SK-N-SH (cell line): ENCODE data around the gene NDUFB4. TPM values are rescaled to one million over a fixed set of nuclear protein-coding genes. Genes with fewer than 3 reads are reported as not detected.
A peak's percentile ranks its signal among the peaks of the same experiment; 100 is the strongest.

Experiments
- CTCF ChIA-PET: fragments of 300-600, 350-600 bp; formaldehyde crosslinking; extraction: SDS; loops from one replicate; lab custom pipeline; 2021; lab: Yijun Ruan, JAX
- POLR2A ChIA-PET: fragments of 350-600 bp; sonication (Branson Sonifier 250); formaldehyde crosslinking; extraction: SDS; loops from one replicate; lab custom pipeline; 2020; ENCODE audit warnings: antibody characterized with exemption, inconsistent platforms; lab: Yijun Ruan, JAX
- DNase-seq: peaks from one replicate; pipeline ENCODE4 v3.0.0; 2012
- H2AFZ ChIP-seq: fragments of 200-600 bp; sonication (generic); 2 replicates; pipeline ENCODE4 v1.8.1; 2016; ENCODE audit warnings: antibody characterized with exemption, mild to moderate bottlenecking, low read depth
- H3F3A ChIP-seq: fragments of 200-600 bp; sonication (generic); replicated peaks from 2 replicates; pipeline ENCODE3; 2016; ENCODE audit warnings: antibody characterized with exemption, mild to moderate bottlenecking; ENCODE audit not compliant: insufficient read depth
- H3K27ac ChIP-seq, 2 experiments: fragments of 200-500 bp in 1 of 2; fragments of 200-600 bp in 1 of 2; sonication (Bioruptor generic) in 1 of 2; sonication (generic), shearing (Covaris generic) in 1 of 2; 2 replicates each; pipeline versions ENCODE4 v1.5.1 to v1.6.1; 2014 to 2016; ENCODE audit warnings: low read depth in 2 of 2, inconsistent platforms in 1 of 2, low read length in 1 of 2, mild to moderate bottlenecking in 1 of 2, mixed read lengths in 1 of 2
- H3K27me3 ChIP-seq: fragments of 200-600 bp; sonication (generic), shearing (Covaris generic); 2 replicates; pipeline ENCODE4 v1.6.1; 2016; ENCODE audit warnings: mixed run types; ENCODE audit not compliant: insufficient read depth
- H3K36me3 ChIP-seq, 2 experiments: fragments of 200-500 bp in 1 of 2; fragments of 200-600 bp in 1 of 2; sonication (Bioruptor generic) in 1 of 2; sonication (generic) in 1 of 2; replicated peaks in 1 of 2; 2 replicates each; pipeline versions ENCODE3 to v1.5.1; 2014 to 2016; ENCODE audit warnings: low read length in 1 of 2, mild to moderate bottlenecking in 1 of 2; ENCODE audit not compliant: insufficient read depth in 2 of 2, control insufficient read depth in 1 of 2
- H3K4me1 ChIP-seq, 2 experiments: fragments of 200-500 bp in 1 of 2; fragments of 200-600 bp in 1 of 2; sonication (Bioruptor generic) in 1 of 2; sonication (generic), shearing (Covaris generic) in 1 of 2; 2 replicates each; pipeline versions ENCODE4 v1.5.1 to v1.6.1; 2014 to 2016; ENCODE audit warnings: low read depth in 1 of 2, low read length in 1 of 2, mixed run types in 1 of 2; ENCODE audit not compliant: insufficient read depth in 2 of 2, control insufficient read depth in 1 of 2
- H3K4me2 ChIP-seq: fragments of 200-600 bp; sonication (generic), shearing (Covaris generic); 2 replicates; pipeline ENCODE4 v1.6.1; 2017; ENCODE audit warnings: mixed run types
- H3K4me3 ChIP-seq, 2 experiments: fragments of 200-500 bp in 1 of 2; fragments of 200-600 bp in 1 of 2; sonication (Bioruptor generic) in 1 of 2; sonication (generic), shearing (Covaris generic) in 1 of 2; 2 replicates each; pipeline versions ENCODE4 v1.5.1 to v1.8.1; 2014 to 2016; ENCODE audit warnings: low read depth in 2 of 2, inconsistent platforms in 1 of 2, low read length in 1 of 2, mild to moderate bottlenecking in 1 of 2, mixed read lengths in 1 of 2, moderate library complexity in 1 of 2
- H3K79me2 ChIP-seq: fragments of 200-600 bp; sonication (generic); 2 replicates; pipeline ENCODE4 v1.8.1; 2017; ENCODE audit warnings: mild to moderate bottlenecking; ENCODE audit not compliant: insufficient read depth
- H3K9ac ChIP-seq: fragments of 200-600 bp; sonication (generic); 2 replicates; pipeline ENCODE4 v1.6.1; 2017; ENCODE audit warnings: mixed run types
- H3K9me2 ChIP-seq: fragments of 200-600 bp; sonication (generic); 2 replicates; pipeline ENCODE4 v1.6.1; 2017; ENCODE audit warnings: mixed run types
- H3K9me3 ChIP-seq: fragments of 200-600 bp; sonication (generic); 2 replicates; pipeline ENCODE4 v1.6.1; 2017; ENCODE audit warnings: mixed run types, mild to moderate bottlenecking, moderate library complexity
- H4K20me1 ChIP-seq: fragments of 200-600 bp; sonication (generic); 2 replicates; pipeline ENCODE4 v1.6.1; 2017; ENCODE audit warnings: mild to moderate bottlenecking, mixed run types; ENCODE audit not compliant: insufficient read depth
- CHD2 ChIP-seq: fragments of 150-350 bp; IDR thresholded peaks from 2 replicates; pipeline ENCODE4 v1.6.1; 2018; ENCODE audit warnings: low read length; ENCODE audit not compliant: partially characterized antibody
- EP300 ChIP-seq, 2 experiments: IDR thresholded peaks; 2 replicates each; pipeline versions ENCODE4 v1.4.0 to v1.6.1; 2012; ENCODE audit warnings: borderline replicate concordance in 1 of 2, low read depth in 1 of 2, low read length in 1 of 2
- EZH2phosphoT487 ChIP-seq: fragments of 200-600 bp; sonication (generic); IDR thresholded peaks from 2 replicates; pipeline ENCODE4 v1.6.1; 2017; ENCODE audit warnings: low read depth, mixed run types, mild to moderate bottlenecking, antibody characterized with exemption, moderate library complexity, borderline replicate concordance
- FOXJ3 ChIP-seq: sonication (generic); formaldehyde crosslinking; IDR thresholded peaks from 2 replicates; pipeline ENCODE4 v1.5.1; 2020; ENCODE audit warnings: mild to moderate bottlenecking, missing genetic modification reagents
- GATA2 ChIP-seq: sonication (generic); formaldehyde crosslinking; IDR thresholded peaks from 2 replicates; pipeline ENCODE4 v1.5.0; 2020; ENCODE audit warnings: mild to moderate bottlenecking, missing genetic modification reagents
- MXI1 ChIP-seq: IDR thresholded peaks from 2 replicates; pipeline ENCODE4 v1.6.1; 2012; ENCODE audit warnings: mild to moderate bottlenecking, low read depth, low read length, improper control_type of control experiment
- POLR2AphosphoS5 ChIP-seq: IDR thresholded peaks from 2 replicates; pipeline ENCODE4 v1.6.1; 2012; ENCODE audit warnings: low read depth, low read length
- RAD21 ChIP-seq: IDR thresholded peaks from 2 replicates; pipeline ENCODE4 v1.6.1; 2012; ENCODE audit warnings: mild to moderate bottlenecking, low read length
- RCOR1 ChIP-seq: fragments of 150-350 bp; IDR thresholded peaks from 2 replicates; pipeline ENCODE4 v1.6.1; 2017; ENCODE audit warnings: antibody characterized with exemption, low read length
- RFX5 ChIP-seq: IDR thresholded peaks from 2 replicates; pipeline ENCODE4 v1.6.1; 2012; ENCODE audit warnings: mild to moderate bottlenecking, improper control_type of control experiment, low read length
- RXRA ChIP-seq: IDR thresholded peaks from 2 replicates; pipeline ENCODE4 v1.4.0; 2012; ENCODE audit warnings: low read depth, mild to moderate bottlenecking, borderline replicate concordance
- SIN3A ChIP-seq: IDR thresholded peaks from 2 replicates; pipeline ENCODE4 v1.6.1; 2012; ENCODE audit warnings: low read depth, mild to moderate bottlenecking, low read length, moderate library complexity, borderline replicate concordance
- SMC3 ChIP-seq: IDR thresholded peaks from 2 replicates; pipeline ENCODE4 v1.6.1; 2012; ENCODE audit warnings: low read depth, low read length, improper control_type of control experiment
- TAF1 ChIP-seq: IDR thresholded peaks from 2 replicates; pipeline ENCODE4 v1.6.1; 2012; ENCODE audit warnings: low read depth, mild to moderate bottlenecking, low read length, moderate library complexity, borderline replicate concordance
- TEAD4 ChIP-seq: IDR thresholded peaks from 2 replicates; pipeline ENCODE4 v1.4.0; 2012; ENCODE audit warnings: mild to moderate bottlenecking, borderline replicate concordance; ENCODE audit not compliant: insufficient read depth
- YY1 ChIP-seq: IDR thresholded peaks from 2 replicates; pipeline ENCODE4 v1.4.0; 2012; ENCODE audit warnings: low read depth, mild to moderate bottlenecking
- WGBS: methylation state at CpG from one replicate; pipeline ENCODE4 v1.1.6; 2017; ENCODE audit warnings: low lambda C conversion rate; 5-methylcytosine and 5-hydroxymethylcytosine counted together
- polyA plus RNA-seq, 3 experiments: library from polyadenylated mRNA; depleted of rRNA; stranded (reverse); fragments of >200 nt; gene quantifications; 2 replicates each; pipeline ENCODE4 v1.2.3, GENCODE V29; 2012
- TF ChIP-seq, protein P1 (sequence below): fragments of 150-350 bp; IDR thresholded peaks from 2 replicates; pipeline ENCODE4 v1.6.1; 2016; ENCODE audit warnings: mild to moderate bottlenecking, low read depth, low read length
- TF ChIP-seq, protein P2 (sequence below): IDR thresholded peaks from 2 replicates; pipeline ENCODE4 v1.4.0; 2012; ENCODE audit warnings: low read depth, borderline replicate concordance
- TF ChIP-seq, protein P3 (sequence below): IDR thresholded peaks from 2 replicates; pipeline ENCODE4 v1.6.1; 2012; ENCODE audit warnings: mild to moderate bottlenecking, low read depth, low read length, moderate library complexity
- TF ChIP-seq, protein P4 (sequence below): fragments of 150-350 bp; IDR thresholded peaks from 2 replicates; pipeline ENCODE4 v1.6.1; 2017; ENCODE audit warnings: antibody characterized with exemption, low read length, low read depth, borderline replicate concordance
- TF ChIP-seq, protein P5 (sequence below): fragments of 200-600 bp; sonication (generic); IDR thresholded peaks from 2 replicates; pipeline ENCODE4 v1.6.1; 2017; ENCODE audit warnings: antibody characterized with exemption, mild to moderate bottlenecking, moderate library complexity
- TF ChIP-seq, protein P6 (sequence below): IDR thresholded peaks from 2 replicates; pipeline ENCODE4; 2012
- TF ChIP-seq, protein P7 (sequence below): IDR thresholded peaks from 2 replicates; pipeline ENCODE4 v1.4.0; 2012; ENCODE audit warnings: low read depth

The NDUFB4 gene
- polyA plus RNA-seq, 1 of the 3 experiments (the other 2 are of a cell fraction), result 332 TPM

DNA sequence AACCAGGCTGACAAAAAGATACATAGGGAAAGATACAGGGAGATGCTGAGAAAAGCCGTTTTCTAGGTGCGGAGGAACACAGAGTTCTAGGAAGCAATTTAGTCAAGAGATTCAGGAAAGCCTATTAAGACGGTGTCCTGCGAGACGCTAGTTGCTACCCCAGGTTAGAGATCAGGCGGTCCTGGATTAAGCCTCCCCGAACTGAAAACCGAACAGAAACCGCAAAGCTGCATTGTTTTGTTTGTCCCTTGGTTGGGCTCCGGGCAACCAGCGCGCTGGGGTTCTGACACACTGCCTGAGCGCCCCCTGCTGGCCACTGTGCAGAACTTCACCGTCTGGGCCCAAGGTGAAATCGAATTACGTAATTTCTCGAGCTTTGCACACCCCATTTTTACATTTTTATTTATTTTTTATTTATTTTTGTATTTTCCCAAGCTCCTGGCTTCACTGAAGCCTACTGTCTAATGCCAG is 37.3 kb upstream of the NDUFB4 start:
- Histone ChIP-seq H3K9ac (peak overlapping the region; percentile 90), H3K4me1 (peaks cover 20 to 21% of the 10 kb centered on the region in 2 experiments), H3K9me3 (no peaks in the 10 kb centered on the region), H3K27me3 (no peaks in the 10 kb centered on the region), H3F3A (peaks cover 30% of the 10 kb centered on the region), H3K9me2 (no peaks in the 10 kb centered on the region), H3K4me2 (peak overlapping the region; percentile 88), H2AFZ (peak overlapping the region; percentile 92), H3K36me3 (no peaks in the 10 kb centered on the region), H3K27ac (peak overlapping the region; percentile 81 to 94), H3K79me2 (no peaks in the 10 kb centered on the region), H4K20me1 (no peaks in the 10 kb centered on the region), H3K4me3 (peak overlapping the region; percentile 59 to 61)
- POLR2A ChIA-PET, result interaction anchor here (0.6 to 1.5 kb wide), 5 partner anchors 9 to 463 kb away, joined by 3 to 18 read pairs (median 4); no protein-coding TSS in a partner anchor
- CTCF ChIA-PET, result interaction anchor here (0.6 to 13.1 kb wide), 93 partner anchors 9 to 1738 kb away, joined by 3 to 277 read pairs (median 5); partner anchors contain the start of genes LRRC58, NDUFB4 and STXBP5L
- peak; percentile 78 for DNase-seq
- 2% methylated on average over 15 of the region's 17 CpGs for WGBS
- TF ChIP-seq, protein P1, sequence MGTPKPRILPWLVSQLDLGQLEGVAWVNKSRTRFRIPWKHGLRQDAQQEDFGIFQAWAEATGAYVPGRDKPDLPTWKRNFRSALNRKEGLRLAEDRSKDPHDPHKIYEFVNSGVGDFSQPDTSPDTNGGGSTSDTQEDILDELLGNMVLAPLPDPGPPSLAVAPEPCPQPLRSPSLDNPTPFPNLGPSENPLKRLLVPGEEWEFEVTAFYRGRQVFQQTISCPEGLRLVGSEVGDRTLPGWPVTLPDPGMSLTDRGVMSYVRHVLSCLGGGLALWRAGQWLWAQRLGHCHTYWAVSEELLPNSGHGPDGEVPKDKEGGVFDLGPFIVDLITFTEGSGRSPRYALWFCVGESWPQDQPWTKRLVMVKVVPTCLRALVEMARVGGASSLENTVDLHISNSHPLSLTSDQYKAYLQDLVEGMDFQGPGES, result no peak
- TF ChIP-seq YY1 (no peak), SMC3 (peak; percentile 90), EP300 (IDR thresholded peaks at IDR 0.05; ENCODE audit: borderline replicate concordance in 1 of 2, low read depth in 1 of 2, low read length in 1 of 2) (no peak), POLR2AphosphoS5 (peak; percentile 50; the same call in 1 of the 2 replicates), SIN3A (peak; percentile 22; the same call in 1 of the 2 replicates), RXRA (no peak), MXI1 (peak; percentile 42; the same call in 1 of the 2 replicates), GATA2 (CRISPR knock-in tag) (no peak), RAD21 (peak; percentile 91), RCOR1 (no peak), TAF1 (peak; percentile 34; the same call in 1 of the 2 replicates), TEAD4 (no peak), CHD2 (peak; percentile 20), RFX5 (no peak), EZH2phosphoT487 (no peak), FOXJ3 (CRISPR knock-in tag) (no peak)
- TF ChIP-seq, protein P2, sequence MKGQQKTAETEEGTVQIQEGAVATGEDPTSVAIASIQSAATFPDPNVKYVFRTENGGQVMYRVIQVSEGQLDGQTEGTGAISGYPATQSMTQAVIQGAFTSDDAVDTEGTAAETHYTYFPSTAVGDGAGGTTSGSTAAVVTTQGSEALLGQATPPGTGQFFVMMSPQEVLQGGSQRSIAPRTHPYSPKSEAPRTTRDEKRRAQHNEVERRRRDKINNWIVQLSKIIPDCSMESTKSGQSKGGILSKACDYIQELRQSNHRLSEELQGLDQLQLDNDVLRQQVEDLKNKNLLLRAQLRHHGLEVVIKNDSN, result no peak
- TF ChIP-seq, protein P3, sequence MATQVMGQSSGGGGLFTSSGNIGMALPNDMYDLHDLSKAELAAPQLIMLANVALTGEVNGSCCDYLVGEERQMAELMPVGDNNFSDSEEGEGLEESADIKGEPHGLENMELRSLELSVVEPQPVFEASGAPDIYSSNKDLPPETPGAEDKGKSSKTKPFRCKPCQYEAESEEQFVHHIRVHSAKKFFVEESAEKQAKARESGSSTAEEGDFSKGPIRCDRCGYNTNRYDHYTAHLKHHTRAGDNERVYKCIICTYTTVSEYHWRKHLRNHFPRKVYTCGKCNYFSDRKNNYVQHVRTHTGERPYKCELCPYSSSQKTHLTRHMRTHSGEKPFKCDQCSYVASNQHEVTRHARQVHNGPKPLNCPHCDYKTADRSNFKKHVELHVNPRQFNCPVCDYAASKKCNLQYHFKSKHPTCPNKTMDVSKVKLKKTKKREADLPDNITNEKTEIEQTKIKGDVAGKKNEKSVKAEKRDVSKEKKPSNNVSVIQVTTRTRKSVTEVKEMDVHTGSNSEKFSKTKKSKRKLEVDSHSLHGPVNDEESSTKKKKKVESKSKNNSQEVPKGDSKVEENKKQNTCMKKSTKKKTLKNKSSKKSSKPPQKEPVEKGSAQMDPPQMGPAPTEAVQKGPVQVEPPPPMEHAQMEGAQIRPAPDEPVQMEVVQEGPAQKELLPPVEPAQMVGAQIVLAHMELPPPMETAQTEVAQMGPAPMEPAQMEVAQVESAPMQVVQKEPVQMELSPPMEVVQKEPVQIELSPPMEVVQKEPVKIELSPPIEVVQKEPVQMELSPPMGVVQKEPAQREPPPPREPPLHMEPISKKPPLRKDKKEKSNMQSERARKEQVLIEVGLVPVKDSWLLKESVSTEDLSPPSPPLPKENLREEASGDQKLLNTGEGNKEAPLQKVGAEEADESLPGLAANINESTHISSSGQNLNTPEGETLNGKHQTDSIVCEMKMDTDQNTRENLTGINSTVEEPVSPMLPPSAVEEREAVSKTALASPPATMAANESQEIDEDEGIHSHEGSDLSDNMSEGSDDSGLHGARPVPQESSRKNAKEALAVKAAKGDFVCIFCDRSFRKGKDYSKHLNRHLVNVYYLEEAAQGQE, result no peak
- TF ChIP-seq, protein P4, sequence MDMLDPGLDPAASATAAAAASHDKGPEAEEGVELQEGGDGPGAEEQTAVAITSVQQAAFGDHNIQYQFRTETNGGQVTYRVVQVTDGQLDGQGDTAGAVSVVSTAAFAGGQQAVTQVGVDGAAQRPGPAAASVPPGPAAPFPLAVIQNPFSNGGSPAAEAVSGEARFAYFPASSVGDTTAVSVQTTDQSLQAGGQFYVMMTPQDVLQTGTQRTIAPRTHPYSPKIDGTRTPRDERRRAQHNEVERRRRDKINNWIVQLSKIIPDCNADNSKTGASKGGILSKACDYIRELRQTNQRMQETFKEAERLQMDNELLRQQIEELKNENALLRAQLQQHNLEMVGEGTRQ, result no peak
- TF ChIP-seq, protein P5, sequence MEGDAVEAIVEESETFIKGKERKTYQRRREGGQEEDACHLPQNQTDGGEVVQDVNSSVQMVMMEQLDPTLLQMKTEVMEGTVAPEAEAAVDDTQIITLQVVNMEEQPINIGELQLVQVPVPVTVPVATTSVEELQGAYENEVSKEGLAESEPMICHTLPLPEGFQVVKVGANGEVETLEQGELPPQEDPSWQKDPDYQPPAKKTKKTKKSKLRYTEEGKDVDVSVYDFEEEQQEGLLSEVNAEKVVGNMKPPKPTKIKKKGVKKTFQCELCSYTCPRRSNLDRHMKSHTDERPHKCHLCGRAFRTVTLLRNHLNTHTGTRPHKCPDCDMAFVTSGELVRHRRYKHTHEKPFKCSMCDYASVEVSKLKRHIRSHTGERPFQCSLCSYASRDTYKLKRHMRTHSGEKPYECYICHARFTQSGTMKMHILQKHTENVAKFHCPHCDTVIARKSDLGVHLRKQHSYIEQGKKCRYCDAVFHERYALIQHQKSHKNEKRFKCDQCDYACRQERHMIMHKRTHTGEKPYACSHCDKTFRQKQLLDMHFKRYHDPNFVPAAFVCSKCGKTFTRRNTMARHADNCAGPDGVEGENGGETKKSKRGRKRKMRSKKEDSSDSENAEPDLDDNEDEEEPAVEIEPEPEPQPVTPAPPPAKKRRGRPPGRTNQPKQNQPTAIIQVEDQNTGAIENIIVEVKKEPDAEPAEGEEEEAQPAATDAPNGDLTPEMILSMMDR, result peak; percentile 97
- TF ChIP-seq, protein P6, sequence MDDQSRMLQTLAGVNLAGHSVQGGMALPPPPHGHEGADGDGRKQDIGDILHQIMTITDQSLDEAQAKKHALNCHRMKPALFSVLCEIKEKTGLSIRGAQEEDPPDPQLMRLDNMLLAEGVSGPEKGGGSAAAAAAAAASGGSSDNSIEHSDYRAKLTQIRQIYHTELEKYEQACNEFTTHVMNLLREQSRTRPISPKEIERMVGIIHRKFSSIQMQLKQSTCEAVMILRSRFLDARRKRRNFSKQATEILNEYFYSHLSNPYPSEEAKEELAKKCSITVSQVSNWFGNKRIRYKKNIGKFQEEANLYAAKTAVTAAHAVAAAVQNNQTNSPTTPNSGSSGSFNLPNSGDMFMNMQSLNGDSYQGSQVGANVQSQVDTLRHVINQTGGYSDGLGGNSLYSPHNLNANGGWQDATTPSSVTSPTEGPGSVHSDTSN, result no peak
- TF ChIP-seq, protein P7, sequence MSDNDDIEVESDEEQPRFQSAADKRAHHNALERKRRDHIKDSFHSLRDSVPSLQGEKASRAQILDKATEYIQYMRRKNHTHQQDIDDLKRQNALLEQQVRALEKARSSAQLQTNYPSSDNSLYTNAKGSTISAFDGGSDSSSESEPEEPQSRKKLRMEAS, result no peak
